ENCODE data around the gene TNPO2. TPM values are rescaled to one million over a fixed set of nuclear protein-coding genes. Genes with fewer than 3 reads are reported as not detected.

The TNPO2 gene
- total RNA-seq, 1 donor from 2014 or later, result 76.3 TPM

GRCh38 chr19:12745166-12745897, 21.6 kb upstream of the TNPO2 start:
- no peak overlapping the region for H3K27ac ChIP-seq (ENCODE audit: low read depth, low read length)
- peaks cover 20% of the 10 kb centered on the region for H3K36me3 Mint-ChIP-seq (ENCODE audit: low read depth, unreplicated experiment)
- H3K4me3 ChIP-seq (ENCODE audit: insufficient read depth, low read depth, low read length), result no peak overlapping the region
- peaks cover 10% of the 10 kb centered on the region for H4K20me1 ChIP-seq (ENCODE audit: insufficient read depth, low read length)
- no peak overlapping the region for H3K4me2 ChIP-seq (ENCODE audit: low read length)
- no peak overlapping the region for H3K27ac Mint-ChIP-seq (ENCODE audit: unreplicated experiment)
- H2AFZ ChIP-seq (ENCODE audit: low read depth, low read length), result no peak overlapping the region
- FAIRE-seq, result no peak
- H3K27me3 ChIP-seq (ENCODE audit: insufficient read depth, low read length), result no peaks in the 10 kb centered on the region
- peak overlapping the region; percentile 45 for H3K4me3 Mint-ChIP-seq (ENCODE audit: unreplicated experiment)
- H3K9ac ChIP-seq (ENCODE audit: low read length), result no peak overlapping the region
- H3K9me3 ChIP-seq (ENCODE audit: insufficient read depth, low read depth, low read length), result peaks cover 10% of the 10 kb centered on the region
- peaks cover 7% of the 10 kb centered on the region for H3K27me3 Mint-ChIP-seq (ENCODE audit: low read depth, unreplicated experiment)
- no peaks in the 10 kb centered on the region for H3K79me2 ChIP-seq (ENCODE audit: insufficient read depth, low read length)
- TF ChIP-seq EZH2 (IDR thresholded peaks at IDR 0.05; ENCODE audit: insufficient read depth, low read length), result no peak
- H3K9me3 Mint-ChIP-seq (ENCODE audit: unreplicated experiment), result no peaks in the 10 kb centered on the region
- DNase-seq (ENCODE audit: low read depth), result no peak
- peaks cover 9% of the 10 kb centered on the region for H3K36me3 ChIP-seq (ENCODE audit: insufficient read depth, low read length)
- peaks cover 7% of the 10 kb centered on the region for H3K4me1 Mint-ChIP-seq (ENCODE audit: low read depth, unreplicated experiment)
- no peaks in the 10 kb centered on the region for H3K4me1 ChIP-seq (ENCODE audit: insufficient read depth, low read length)

GRCh38 chr19:12737835-12738351, 14.2 kb upstream of the TNPO2 start:
- Histone ChIP-seq H3K4me3 (ENCODE audit: insufficient read depth, low read depth, low read length) (peak overlapping the region; percentile 89), H3K9me3 (ENCODE audit: insufficient read depth, low read depth, low read length) (no peaks in the 10 kb centered on the region), H2AFZ (ENCODE audit: low read depth, low read length) (peak overlapping the region; percentile 87), H3K79me2 (ENCODE audit: insufficient read depth, low read length) (peaks cover 36% of the 10 kb centered on the region), H3K4me1 (ENCODE audit: insufficient read depth, low read length) (peaks cover 19% of the 10 kb centered on the region), H3K27me3 (ENCODE audit: insufficient read depth, low read length) (no peaks in the 10 kb centered on the region), H3K36me3 (ENCODE audit: insufficient read depth, low read length) (peaks cover 6% of the 10 kb centered on the region), H3K9ac (ENCODE audit: low read length) (peak overlapping the region; percentile 85), H3K27ac (ENCODE audit: low read depth, low read length) (peak overlapping the region; percentile 98), H3K4me2 (ENCODE audit: low read length) (peak overlapping the region; percentile 94), H4K20me1 (ENCODE audit: insufficient read depth, low read length) (peaks cover 16% of the 10 kb centered on the region)
- Mint-ChIP-seq H3K4me3 (ENCODE audit: unreplicated experiment) (peak overlapping the region; percentile 99), H3K9me3 (ENCODE audit: unreplicated experiment) (no peaks in the 10 kb centered on the region), H3K36me3 (ENCODE audit: low read depth, unreplicated experiment) (peaks cover 3% of the 10 kb centered on the region), H3K27me3 (ENCODE audit: low read depth, unreplicated experiment) (no peaks in the 10 kb centered on the region), H3K4me1 (ENCODE audit: low read depth, unreplicated experiment) (peaks cover 9% of the 10 kb centered on the region), H3K27ac (ENCODE audit: unreplicated experiment) (peak overlapping the region; percentile 94)
- no peak for FAIRE-seq
- no peak for DNase-seq (ENCODE audit: low read depth)
- TF ChIP-seq EZH2 (IDR thresholded peaks at IDR 0.05; ENCODE audit: insufficient read depth, low read length) (no peak), CTCF (IDR thresholded peaks at IDR 0.05; ENCODE audit: insufficient read depth, low read depth, low read length) (no peak)

- peak; percentile 100 for DNase-seq (ENCODE audit: low read depth)
- Mint-ChIP-seq H3K9me3 (ENCODE audit: unreplicated experiment) (no peaks in the 10 kb centered on the region), H3K27me3 (ENCODE audit: low read depth, unreplicated experiment) (no peaks in the 10 kb centered on the region), H3K4me1 (ENCODE audit: low read depth, unreplicated experiment) (peaks cover 10% of the 10 kb centered on the region), H3K4me3 (ENCODE audit: unreplicated experiment) (peak within 1 kb of the TSS; percentile 99), H3K36me3 (ENCODE audit: low read depth, unreplicated experiment) (no peaks in the 10 kb centered on the region), H3K27ac (ENCODE audit: unreplicated experiment) (peak within 1 kb of the TSS; percentile 94)
- H3K9ac ChIP-seq (ENCODE audit: low read length), result peak within 1 kb of the TSS; percentile 85
- H3K79me2 ChIP-seq (ENCODE audit: insufficient read depth, low read length), result peaks cover 43% of the 10 kb centered on the region
- H3K27ac ChIP-seq (ENCODE audit: low read depth, low read length), result peak within 1 kb of the TSS; percentile 98
- peaks cover 22% of the 10 kb centered on the region for H4K20me1 ChIP-seq (ENCODE audit: insufficient read depth, low read length)
- peak within 1 kb of the TSS; percentile 94 for H3K4me2 ChIP-seq (ENCODE audit: low read length)
- no peaks in the 10 kb centered on the region for H3K27me3 ChIP-seq (ENCODE audit: insufficient read depth, low read length)
- peak; percentile 96 for FAIRE-seq
- no peaks in the 10 kb centered on the region for H3K9me3 ChIP-seq (ENCODE audit: insufficient read depth, low read depth, low read length)
- H3K36me3 ChIP-seq (ENCODE audit: insufficient read depth, low read length), result peaks cover 6% of the 10 kb centered on the region
- H2AFZ ChIP-seq (ENCODE audit: low read depth, low read length), result peak within 1 kb of the TSS; percentile 87
- TF ChIP-seq CTCF (IDR thresholded peaks at IDR 0.05; ENCODE audit: insufficient read depth, low read depth, low read length), result no peak
- no peak for TF ChIP-seq EZH2 (IDR thresholded peaks at IDR 0.05; ENCODE audit: insufficient read depth, low read length)
- H3K4me1 ChIP-seq (ENCODE audit: insufficient read depth, low read length), result peaks cover 25% of the 10 kb centered on the region
- peak within 1 kb of the TSS; percentile 89 for H3K4me3 ChIP-seq (ENCODE audit: insufficient read depth, low read depth, low read length)
Measured at GRCh38 chr19:12736995-12737834, 13.5 kb upstream of the TNPO2 start, which contains the start of gene GET3. TSS of gene GET3 (plus strand) at chr19:12737497. CDS start at chr19:12737506, 9 bp downstream.

Data from astrocyte (in vitro differentiated cells and primary cell).